Measurements from ENCODE around the gene LRRC56.

DNA sequence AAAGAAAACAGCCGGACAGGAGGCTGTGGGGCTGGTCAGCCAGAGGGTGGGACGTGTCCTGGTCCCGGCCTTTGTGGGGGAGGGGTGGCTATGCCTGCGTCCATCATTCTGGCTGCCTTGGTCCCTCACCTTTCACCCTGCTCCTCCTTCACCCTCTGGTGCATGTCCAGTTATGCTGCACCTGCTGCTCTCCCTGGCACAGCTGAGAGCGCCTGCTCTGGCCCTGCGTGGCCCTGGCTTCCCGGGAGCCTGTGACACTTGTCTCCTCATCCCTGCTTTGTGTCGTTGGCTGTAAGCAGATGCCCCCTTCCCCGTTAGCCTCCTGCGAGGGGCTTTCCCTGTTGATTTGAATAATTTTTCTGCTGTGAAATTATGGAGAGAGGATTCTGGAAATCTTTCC, 55.6 kb downstream of the LRRC56 start:
- TF ChIP-seq CTCF (IDR thresholded peaks at IDR 0.05) (no peak), ZNF671 (CRISPR knock-in tag; IDR thresholded peaks at IDR 0.05) (no peak), ZBTB43 (CRISPR knock-in tag; IDR thresholded peaks at IDR 0.05) (no peak), USF1 (CRISPR knock-in tag; IDR thresholded peaks at IDR 0.05) (no peak), ESRRA (CRISPR knock-in tag; IDR thresholded peaks at IDR 0.05; ENCODE audit: borderline replicate concordance) (no peak), NR3C1 (CRISPR knock-in tag; conservative IDR thresholded peaks at IDR 0.05; ENCODE audit: low read depth) (no peak), GTF2I (CRISPR knock-in tag; conservative IDR thresholded peaks at IDR 0.05) (no peak), PRRX2 (CRISPR knock-in tag; IDR thresholded peaks at IDR 0.05) (no peak), FOXJ3 (CRISPR knock-in tag; IDR thresholded peaks at IDR 0.05; ENCODE audit: borderline replicate concordance) (no peak), ARID4B (CRISPR knock-in tag; IDR thresholded peaks at IDR 0.05; ENCODE audit: borderline replicate concordance) (no peak)
- TF ChIP-seq, protein P1, sequence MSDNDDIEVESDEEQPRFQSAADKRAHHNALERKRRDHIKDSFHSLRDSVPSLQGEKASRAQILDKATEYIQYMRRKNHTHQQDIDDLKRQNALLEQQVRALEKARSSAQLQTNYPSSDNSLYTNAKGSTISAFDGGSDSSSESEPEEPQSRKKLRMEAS (CRISPR knock-in tag; IDR thresholded peaks at IDR 0.05), result no peak
